HL-60 (cell line): ENCODE results near the gene TAS2R41.

ENCODE experiments used
- DNase-seq, 2 experiments: peaks; one replicate each; pipeline ENCODE4 v3.0.0-alpha.2; 2010 to 2020; ENCODE audit warnings: low read depth in 1 of 2, low spot score in 1 of 2
- H3K27ac ChIP-seq: fragments of 250-450 bp; sonication (Bioruptor Pico); replicated peaks from 2 replicates; pipeline ENCODE4 v1.5.1; 2020; ENCODE audit warnings: mild to moderate bottlenecking, moderate library complexity
- H3K27me3 ChIP-seq: fragments of 250-450 bp; sonication (Bioruptor Pico); 2 replicates; pipeline ENCODE4 v1.5.1; 2021; ENCODE audit warnings: mild to moderate bottlenecking, moderate library complexity; ENCODE audit not compliant: insufficient read depth, poor library complexity, severe bottlenecking
- H3K4me3 ChIP-seq: replicated peaks from 2 replicates; pipeline ENCODE4 v1.5.1; 2011; ENCODE audit warnings: mild to moderate bottlenecking, control low read depth, low read length; ENCODE audit not compliant: insufficient read depth
- GABPA ChIP-seq: IDR thresholded peaks from 2 replicates; pipeline ENCODE4 v1.6.1; 2012; ENCODE audit warnings: low read depth
- POLR2AphosphoS5 ChIP-seq: IDR thresholded peaks from 2 replicates; pipeline ENCODE4 v1.6.1; 2012; ENCODE audit warnings: low read depth
- SPI1 ChIP-seq: IDR thresholded peaks from 2 replicates; pipeline ENCODE4 v1.6.1; 2012; ENCODE audit warnings: low read depth, mild to moderate bottlenecking, borderline replicate concordance
- long read RNA-seq: library from polyadenylated mRNA; unstranded; transcript quantifications from one replicate; pipeline ENCODE4 v2.0.0, GENCODE V29; 2020
- TF ChIP-seq, protein P1 (sequence below): IDR thresholded peaks from one replicate; pipeline ENCODE4 v1.5.1; 2011; ENCODE audit warnings: low read length, control low read depth, inconsistent platforms; ENCODE audit not compliant: insufficient read depth
- TF ChIP-seq, protein P2 (sequence below): IDR thresholded peaks from 2 replicates; pipeline ENCODE4 v1.6.1; 2012; ENCODE audit warnings: low read depth; ENCODE audit not compliant: insufficient replicate concordance

TAS2R41 gene, protein sequence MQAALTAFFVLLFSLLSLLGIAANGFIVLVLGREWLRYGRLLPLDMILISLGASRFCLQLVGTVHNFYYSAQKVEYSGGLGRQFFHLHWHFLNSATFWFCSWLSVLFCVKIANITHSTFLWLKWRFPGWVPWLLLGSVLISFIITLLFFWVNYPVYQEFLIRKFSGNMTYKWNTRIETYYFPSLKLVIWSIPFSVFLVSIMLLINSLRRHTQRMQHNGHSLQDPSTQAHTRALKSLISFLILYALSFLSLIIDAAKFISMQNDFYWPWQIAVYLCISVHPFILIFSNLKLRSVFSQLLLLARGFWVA
- long read RNA-seq: 0 reads

DNA sequence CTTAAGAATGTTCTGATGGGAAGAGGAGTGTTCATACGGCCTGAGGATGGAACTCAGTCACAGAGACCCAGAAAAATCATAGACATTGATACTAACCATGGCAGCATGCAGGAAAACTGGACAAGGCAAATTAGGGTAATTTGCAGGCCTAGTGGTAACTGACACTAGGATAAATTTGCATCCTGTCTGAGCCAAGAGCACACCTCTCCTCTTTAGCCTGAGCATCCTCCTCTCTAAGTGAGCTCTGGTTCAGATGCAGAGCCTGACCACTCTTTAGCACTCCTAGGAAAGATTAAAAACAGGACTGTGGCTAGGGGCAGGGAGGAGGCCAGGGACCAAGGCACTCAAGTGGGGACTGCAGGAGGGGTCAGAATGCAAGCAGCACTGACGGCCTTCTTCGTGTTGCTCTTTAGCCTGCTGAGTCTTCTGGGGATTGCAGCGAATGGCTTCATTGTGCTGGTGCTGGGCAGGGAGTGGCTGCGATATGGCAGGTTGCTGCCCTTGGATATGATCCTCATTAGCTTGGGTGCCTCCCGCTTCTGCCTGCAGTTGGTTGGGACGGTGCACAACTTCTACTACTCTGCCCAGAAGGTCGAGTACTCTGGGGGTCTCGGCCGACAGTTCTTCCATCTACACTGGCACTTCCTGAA, at the start of gene TAS2R41:
TSS of gene TAS2R41 (plus strand) at position 373 of the 650 bp plus-strand sequence. CDS start at position 373, 0 bp downstream.
- no peak for TF ChIP-seq POLR2AphosphoS5
- no peak for DNase-seq
- H3K27ac ChIP-seq: no peak within 1 kb of the TSS
- no peak within 1 kb of the TSS for H3K4me3 ChIP-seq
- no peaks in the 10 kb centered on the region for H3K27me3 ChIP-seq

DNA sequence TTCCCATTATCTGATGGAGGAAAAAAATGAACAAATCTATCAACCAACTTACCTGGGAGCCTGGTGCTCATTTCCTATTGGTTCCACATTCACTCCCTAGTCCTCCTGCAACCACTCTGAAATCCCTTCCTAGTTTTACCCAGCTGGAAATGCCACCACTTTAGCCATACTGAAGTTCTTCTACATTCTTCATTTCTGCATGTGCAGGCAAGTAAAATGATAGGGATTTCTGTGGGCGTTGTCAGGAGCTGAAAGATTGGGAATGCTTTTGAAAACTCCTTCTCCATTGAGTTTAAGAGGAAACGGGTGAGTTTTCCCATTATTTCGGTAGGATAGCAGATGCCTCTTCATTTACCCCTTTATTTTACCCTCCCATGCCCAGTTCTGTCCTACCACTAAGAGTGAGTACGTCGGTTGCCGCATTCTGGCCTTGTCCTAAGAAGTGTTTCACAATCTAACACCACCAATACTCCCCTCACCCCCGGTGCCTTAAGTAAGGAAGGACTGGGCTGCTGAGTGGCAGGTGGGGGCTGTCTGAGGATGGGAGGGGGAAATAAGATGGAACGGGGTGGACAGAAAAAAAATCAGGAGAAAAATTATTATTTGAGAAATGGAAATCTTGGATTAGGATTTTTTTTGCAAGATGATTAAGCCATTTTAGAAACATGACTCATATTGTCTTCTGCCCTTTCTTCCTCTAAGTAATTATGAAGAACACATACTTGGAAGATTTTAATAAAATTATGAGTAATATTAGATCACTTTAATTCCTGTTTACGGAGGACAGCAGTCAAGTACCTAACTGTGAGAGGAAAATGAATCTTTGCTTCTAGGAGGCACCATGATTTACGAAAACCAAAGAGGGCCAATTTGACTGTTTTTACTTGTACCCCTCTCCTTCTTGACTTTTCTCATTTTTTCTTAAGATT, 47.6 kb upstream of the TAS2R41 start:
- no peak overlapping the region for H3K4me3 ChIP-seq
- TF ChIP-seq SPI1 (no peak), POLR2AphosphoS5 (no peak), GABPA (no peak)
- DNase-seq: no peak

DNA sequence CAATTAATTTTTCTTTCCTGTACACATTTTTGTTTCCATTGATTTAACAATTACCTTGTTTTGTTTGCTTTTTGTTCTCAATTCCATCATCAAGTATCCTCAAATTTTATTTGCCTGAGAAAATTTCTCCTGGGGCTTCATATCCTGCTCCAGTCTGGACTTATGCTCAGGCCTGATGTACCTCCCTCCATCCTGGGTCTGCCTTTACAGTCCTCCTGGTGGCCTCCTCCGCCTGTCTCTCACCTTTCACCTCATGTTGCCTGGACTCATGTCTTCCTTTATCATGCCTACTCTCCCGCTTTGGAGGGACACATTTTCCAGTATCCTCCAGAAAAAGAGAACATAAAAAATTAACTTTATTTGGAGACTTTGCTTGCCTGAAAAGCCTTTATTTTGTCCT, 46.6 kb upstream of the TAS2R41 start:
- TF ChIP-seq SPI1 (no peak), GABPA (no peak)
- Histone ChIP-seq H3K4me3 (no peak overlapping the region), H3K27ac (no peak overlapping the region), H3K27me3 (no peaks in the 10 kb centered on the region)
- no peak for DNase-seq

More for the DNA sequence above, 47.6 kb upstream of the TAS2R41 start:
- no peak overlapping the region for H3K27ac ChIP-seq
- H3K27me3 ChIP-seq: no peaks in the 10 kb centered on the region

- no peak overlapping the region for H3K27ac ChIP-seq
- no peak overlapping the region for H3K4me3 ChIP-seq
- H3K27me3 ChIP-seq: no peaks in the 10 kb centered on the region
- TF ChIP-seq, protein P1, sequence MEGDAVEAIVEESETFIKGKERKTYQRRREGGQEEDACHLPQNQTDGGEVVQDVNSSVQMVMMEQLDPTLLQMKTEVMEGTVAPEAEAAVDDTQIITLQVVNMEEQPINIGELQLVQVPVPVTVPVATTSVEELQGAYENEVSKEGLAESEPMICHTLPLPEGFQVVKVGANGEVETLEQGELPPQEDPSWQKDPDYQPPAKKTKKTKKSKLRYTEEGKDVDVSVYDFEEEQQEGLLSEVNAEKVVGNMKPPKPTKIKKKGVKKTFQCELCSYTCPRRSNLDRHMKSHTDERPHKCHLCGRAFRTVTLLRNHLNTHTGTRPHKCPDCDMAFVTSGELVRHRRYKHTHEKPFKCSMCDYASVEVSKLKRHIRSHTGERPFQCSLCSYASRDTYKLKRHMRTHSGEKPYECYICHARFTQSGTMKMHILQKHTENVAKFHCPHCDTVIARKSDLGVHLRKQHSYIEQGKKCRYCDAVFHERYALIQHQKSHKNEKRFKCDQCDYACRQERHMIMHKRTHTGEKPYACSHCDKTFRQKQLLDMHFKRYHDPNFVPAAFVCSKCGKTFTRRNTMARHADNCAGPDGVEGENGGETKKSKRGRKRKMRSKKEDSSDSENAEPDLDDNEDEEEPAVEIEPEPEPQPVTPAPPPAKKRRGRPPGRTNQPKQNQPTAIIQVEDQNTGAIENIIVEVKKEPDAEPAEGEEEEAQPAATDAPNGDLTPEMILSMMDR: no peak
- no peak for TF ChIP-seq POLR2AphosphoS5
- no peak for TF ChIP-seq GABPA
- no peak for TF ChIP-seq SPI1
- TF ChIP-seq, protein P2, sequence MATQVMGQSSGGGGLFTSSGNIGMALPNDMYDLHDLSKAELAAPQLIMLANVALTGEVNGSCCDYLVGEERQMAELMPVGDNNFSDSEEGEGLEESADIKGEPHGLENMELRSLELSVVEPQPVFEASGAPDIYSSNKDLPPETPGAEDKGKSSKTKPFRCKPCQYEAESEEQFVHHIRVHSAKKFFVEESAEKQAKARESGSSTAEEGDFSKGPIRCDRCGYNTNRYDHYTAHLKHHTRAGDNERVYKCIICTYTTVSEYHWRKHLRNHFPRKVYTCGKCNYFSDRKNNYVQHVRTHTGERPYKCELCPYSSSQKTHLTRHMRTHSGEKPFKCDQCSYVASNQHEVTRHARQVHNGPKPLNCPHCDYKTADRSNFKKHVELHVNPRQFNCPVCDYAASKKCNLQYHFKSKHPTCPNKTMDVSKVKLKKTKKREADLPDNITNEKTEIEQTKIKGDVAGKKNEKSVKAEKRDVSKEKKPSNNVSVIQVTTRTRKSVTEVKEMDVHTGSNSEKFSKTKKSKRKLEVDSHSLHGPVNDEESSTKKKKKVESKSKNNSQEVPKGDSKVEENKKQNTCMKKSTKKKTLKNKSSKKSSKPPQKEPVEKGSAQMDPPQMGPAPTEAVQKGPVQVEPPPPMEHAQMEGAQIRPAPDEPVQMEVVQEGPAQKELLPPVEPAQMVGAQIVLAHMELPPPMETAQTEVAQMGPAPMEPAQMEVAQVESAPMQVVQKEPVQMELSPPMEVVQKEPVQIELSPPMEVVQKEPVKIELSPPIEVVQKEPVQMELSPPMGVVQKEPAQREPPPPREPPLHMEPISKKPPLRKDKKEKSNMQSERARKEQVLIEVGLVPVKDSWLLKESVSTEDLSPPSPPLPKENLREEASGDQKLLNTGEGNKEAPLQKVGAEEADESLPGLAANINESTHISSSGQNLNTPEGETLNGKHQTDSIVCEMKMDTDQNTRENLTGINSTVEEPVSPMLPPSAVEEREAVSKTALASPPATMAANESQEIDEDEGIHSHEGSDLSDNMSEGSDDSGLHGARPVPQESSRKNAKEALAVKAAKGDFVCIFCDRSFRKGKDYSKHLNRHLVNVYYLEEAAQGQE: no peak
- DNase-seq: no peak
Observed at GRCh38 chr7:143433759-143434158, 43.9 kb upstream of the TAS2R41 start.

- TF ChIP-seq SPI1 (no peak), GABPA (no peak), POLR2AphosphoS5 (no peak)
- TF ChIP-seq, protein P2: no peak
- TF ChIP-seq, protein P1: no peak
- Histone ChIP-seq H3K4me3 (no peak overlapping the region), H3K27me3 (no peaks in the 10 kb centered on the region), H3K27ac (no peak overlapping the region)
- no peak for DNase-seq
Observed at GRCh38 chr7:143434660-143435059, 43.0 kb upstream of the TAS2R41 start.
